DND-41 (cell line): ENCODE results near the gene PSRC1.

Experiments used
- ATAC-seq: fragments of 200-7000 bp; cut with Tn5 transposase; 3 replicates; pipeline ENCODE4 v1.9.1; 2021; ENCODE audit warnings: low read depth; ENCODE audit not compliant: insufficient read depth
- DNase-seq: peaks from one replicate; pipeline ENCODE4 v3.0.0-alpha.2; 2020
- H2AFZ ChIP-seq: 2 replicates; pipeline ENCODE4 v1.6.0; 2012; ENCODE audit warnings: low read depth, low read length
- H3K27ac ChIP-seq: 2 replicates; pipeline ENCODE4 v1.5.1; 2012; ENCODE audit warnings: low read length, inconsistent platforms
- H3K27me3 ChIP-seq: fragments of 200-600 bp; sonication (generic); 2 replicates; pipeline ENCODE4 v1.6.0; 2012; ENCODE audit warnings: low read length, mild to moderate bottlenecking, inconsistent platforms; ENCODE audit not compliant: insufficient read depth, poor library complexity
- H3K36me3 ChIP-seq: 2 replicates; pipeline ENCODE4 v1.5.1; 2012; ENCODE audit warnings: low read length, inconsistent platforms; ENCODE audit not compliant: insufficient read depth
- H3K4me1 ChIP-seq: 2 replicates; pipeline ENCODE4 v1.5.1; 2012; ENCODE audit warnings: mild to moderate bottlenecking, low read length; ENCODE audit not compliant: insufficient read depth
- H3K4me2 ChIP-seq: 2 replicates; pipeline ENCODE4 v1.6.0; 2012; ENCODE audit warnings: mild to moderate bottlenecking, moderate library complexity, low read length, inconsistent platforms; ENCODE audit not compliant: insufficient read depth
- H3K4me3 ChIP-seq, 2 experiments: fragments of 200-600 bp in 1 of 2; shearing (Covaris generic) in 1 of 2; 2 replicates each; pipeline ENCODE4 v1.5.1; 2012 to 2016; ENCODE audit warnings: inconsistent platforms in 2 of 2, low read length in 2 of 2, mild to moderate bottlenecking in 2 of 2, low read depth in 1 of 2, moderate library complexity in 1 of 2
- H3K79me2 ChIP-seq: 2 replicates; pipeline ENCODE4 v1.6.0; 2012; ENCODE audit warnings: low read length, inconsistent platforms; ENCODE audit not compliant: insufficient read depth
- H3K9ac ChIP-seq: 2 replicates; pipeline ENCODE4 v1.6.0; 2012; ENCODE audit warnings: low read depth, mild to moderate bottlenecking, inconsistent platforms, low read length, moderate library complexity
- H3K9me3 ChIP-seq: 2 replicates; pipeline ENCODE4 v1.5.1; 2012; ENCODE audit warnings: low read length, moderate library complexity, mild to moderate bottlenecking, inconsistent platforms; ENCODE audit not compliant: insufficient read depth, severe bottlenecking
- H4K20me1 ChIP-seq: 2 replicates; pipeline ENCODE4 v1.6.0; 2012; ENCODE audit warnings: low read length; ENCODE audit not compliant: insufficient read depth
- CTCF ChIP-seq: IDR thresholded peaks from 2 replicates; pipeline ENCODE4 v1.5.1; 2012; ENCODE audit warnings: borderline replicate concordance, low read length, moderate library complexity, mild to moderate bottlenecking; ENCODE audit not compliant: poor library complexity, severe bottlenecking; ENCODE audit errors: extremely low read depth
- EZH2 ChIP-seq: IDR thresholded peaks from 3 replicates; pipeline ENCODE4 v1.6.1; 2012; ENCODE audit warnings: borderline replicate concordance, low read depth, mild to moderate bottlenecking, moderate library complexity, low read length, inconsistent platforms; ENCODE audit not compliant: severe bottlenecking

Gene PSRC1

GRCh38 chr1:109231066-109231465 lies 51.9 kb downstream of the PSRC1 start:
- no peak overlapping the region for H3K4me2 ChIP-seq
- H3K79me2 ChIP-seq, result peaks cover 7% of the 10 kb centered on the region
- no peak overlapping the region for H3K4me3 ChIP-seq
- no peak for ATAC-seq
- DNase-seq, result no peak
- no peak overlapping the region for H2AFZ ChIP-seq
- no peak overlapping the region for H3K27ac ChIP-seq
- H3K9ac ChIP-seq, result no peak overlapping the region
- no peaks in the 10 kb centered on the region; the same call in 1 of the 2 replicates for H4K20me1 ChIP-seq
- H3K4me1 ChIP-seq, result no peaks in the 10 kb centered on the region
- H3K27me3 ChIP-seq, result no peaks in the 10 kb centered on the region
- H3K36me3 ChIP-seq, result peaks cover 92% of the 10 kb centered on the region
- H3K9me3 ChIP-seq, result no peaks in the 10 kb centered on the region
- TF ChIP-seq CTCF, result no peak
- no peak for TF ChIP-seq EZH2
